ENCODE measurements around the gene CORO1C. TPM values are rescaled to one million over a fixed set of nuclear protein-coding genes. Genes with fewer than 3 reads are reported as not detected.

CORO1C gene
- total RNA-seq, 1 experiment from 2014 or later: 47.3 TPM

Small RNA genes lying within 50 kb of the gene (small RNA-seq; reads per million reads assigned to genes)
- gene AC087893.2 (0 reads per million in 2 experiments), gene RF00019 (0 reads per million in 2 experiments), gene RF00561 (0 reads per million in 2 experiments), gene RNU7-169P (0 reads per million in 2 experiments)

Other genes with a start within 250 kb of the CORO1C start
- gene FICD, start 216.2 kb downstream of the CORO1C start, total RNA-seq (2014; rRNA removed; shearing (Covaris generic)): 6.3 and 7.2 TPM in 2 replicates
- gene SART3, start 170.3 kb downstream of the CORO1C start, total RNA-seq (2014; rRNA removed; shearing (Covaris generic)): 70.1 and 70.4 TPM in 2 replicates
- 226 and 245 TPM in 2 replicates for gene ISCU, start 168.9 kb downstream of the CORO1C start, total RNA-seq (2014; rRNA removed; shearing (Covaris generic))
- not detected in 2 replicates for gene TMEM119, start 133.4 kb downstream of the CORO1C start, total RNA-seq (2014; rRNA removed; shearing (Covaris generic))
- not detected in 2 replicates for gene SELPLG, start 97.6 kb downstream of the CORO1C start, total RNA-seq (2014; rRNA removed; shearing (Covaris generic))
- 13.9 and 19.0 TPM in 2 replicates for gene SSH1, start 126.1 kb upstream of the CORO1C start, total RNA-seq (2014; rRNA removed; shearing (Covaris generic))
- not detected in 2 replicates for gene DAO, start 148.6 kb upstream of the CORO1C start, total RNA-seq (2014; rRNA removed; shearing (Covaris generic))

Data from NCI-H460 (cell line).